Loucy (cell line): ENCODE results near the gene CCDC88A.
"Not testable (repeated sequence)": the region's sequence is repeated elsewhere in the genome, so short reads cannot be mapped to it uniquely, and the experiment has no call there.

Source experiments
- H2AFZ ChIP-seq: fragments of 200-600 bp; sonication (generic); 2 replicates; pipeline ENCODE4 v1.6.0; 2016; ENCODE audit warnings: antibody characterized with exemption, mild to moderate bottlenecking, low read length, moderate library complexity
- H3F3A ChIP-seq: fragments of 200-600 bp; 2 replicates; pipeline ENCODE4 v1.6.0; 2016; ENCODE audit warnings: antibody characterized with exemption, low read depth, mild to moderate bottlenecking
- H3K27me3 ChIP-seq: fragments of 200-600 bp; sonication (generic); 2 replicates; pipeline ENCODE4 v1.6.1; 2014; ENCODE audit warnings: low read length, mild to moderate bottlenecking; ENCODE audit not compliant: insufficient read depth, poor library complexity, severe bottlenecking
- H3K36me3 ChIP-seq: fragments of 200-600 bp; sonication (generic); 2 replicates; pipeline ENCODE4 v1.6.1; 2016; ENCODE audit warnings: low read length; ENCODE audit not compliant: insufficient read depth
- H3K4me1 ChIP-seq: fragments of 200-600 bp; sonication (generic); 2 replicates; pipeline ENCODE4 v1.5.1; 2014; ENCODE audit warnings: low read length, mild to moderate bottlenecking; ENCODE audit not compliant: insufficient read depth, poor library complexity, severe bottlenecking
- H3K4me2 ChIP-seq: fragments of 200-600 bp; sonication (generic); 2 replicates; pipeline ENCODE4 v1.6.0; 2014; ENCODE audit warnings: antibody characterized with exemption, low read length, low read depth, mild to moderate bottlenecking; ENCODE audit not compliant: poor library complexity, severe bottlenecking
- H3K4me3 ChIP-seq: fragments of 200-600 bp; sonication (generic); 2 replicates; pipeline ENCODE4 v1.5.1; 2014; ENCODE audit warnings: low read length, mild to moderate bottlenecking, mixed read lengths; ENCODE audit not compliant: poor library complexity, severe bottlenecking
- H3K79me2 ChIP-seq: fragments of 200-600 bp; sonication (generic); 2 replicates; pipeline ENCODE4 v1.6.1; 2014; ENCODE audit warnings: low read length; ENCODE audit not compliant: insufficient read depth
- H3K9ac ChIP-seq: fragments of 200-600 bp; sonication (generic); 2 replicates; pipeline ENCODE4 v1.6.0; 2014; ENCODE audit warnings: mild to moderate bottlenecking, low read depth, low read length, moderate library complexity; ENCODE audit not compliant: poor library complexity, severe bottlenecking
- H3K9me2 ChIP-seq: fragments of 200-600 bp; sonication (generic); replicated peaks from 2 replicates; pipeline ENCODE4 v1.6.1; 2016; ENCODE audit warnings: low read depth, low read length, mixed read lengths
- H3K9me3 ChIP-seq: fragments of 200-600 bp; sonication (generic); 2 replicates; pipeline ENCODE4 v1.6.1; 2014; ENCODE audit warnings: mild to moderate bottlenecking, antibody characterized with exemption, low read length, low read depth; ENCODE audit not compliant: insufficient read depth
- H4K20me1 ChIP-seq: fragments of 200-600 bp; sonication (generic); 2 replicates; pipeline ENCODE4 v1.6.0; 2014; ENCODE audit warnings: antibody characterized with exemption, low read length, mild to moderate bottlenecking; ENCODE audit not compliant: insufficient read depth, poor library complexity, severe bottlenecking
- CTCF ChIP-seq: fragments of 200-600 bp; sonication (generic); conservative IDR thresholded peaks from 2 replicates; pipeline ENCODE4 v1.5.1; 2014; ENCODE audit warnings: mild to moderate bottlenecking, antibody characterized with exemption, low read length
- EZH2phosphoT487 ChIP-seq: fragments of 200-600 bp; IDR thresholded peaks from 2 replicates; pipeline ENCODE4 v1.6.1; 2018; ENCODE audit warnings: antibody characterized with exemption, mild to moderate bottlenecking, moderate library complexity, borderline replicate concordance

Gene CCDC88A

GRCh38 chr2:55245411-55245810, 174.2 kb downstream of the CCDC88A start:
- H2AFZ ChIP-seq: no peak overlapping the region
- H3K79me2 ChIP-seq: no peaks in the 10 kb centered on the region
- TF ChIP-seq EZH2phosphoT487 (no peak), CTCF (no peak)
- no peak overlapping the region for H3K9ac ChIP-seq
- no peak overlapping the region for H3K4me3 ChIP-seq
- H3K27me3 ChIP-seq: no peaks in the 10 kb centered on the region
- H3K4me1 ChIP-seq: no peaks in the 10 kb centered on the region
- no peak overlapping the region for H3K4me2 ChIP-seq
- H3F3A ChIP-seq: no peaks in the 10 kb centered on the region
- H3K36me3 ChIP-seq: peaks cover 18% of the 10 kb centered on the region; the same call in 1 of the 2 replicates
- H3K9me3 ChIP-seq: no peaks in the 10 kb centered on the region
- no peaks in the 10 kb centered on the region for H3K9me2 ChIP-seq
- H4K20me1 ChIP-seq: no peaks in the 10 kb centered on the region

GRCh38 chr2:55242617-55243016, 177.0 kb downstream of the CCDC88A start:
- H3K4me1 ChIP-seq: no peaks in the 10 kb centered on the region
- H3K9me3 ChIP-seq: no peaks in the 10 kb centered on the region
- no peak overlapping the region for H3K4me3 ChIP-seq
- peaks cover 15% of the 10 kb centered on the region; the same call in 1 of the 2 replicates for H3K36me3 ChIP-seq
- H3K9ac ChIP-seq: no peak overlapping the region
- no peaks in the 10 kb centered on the region for H3K9me2 ChIP-seq
- H3K4me2 ChIP-seq: no peak overlapping the region
- H3K79me2 ChIP-seq: no peaks in the 10 kb centered on the region
- no peaks in the 10 kb centered on the region for H4K20me1 ChIP-seq
- no peak overlapping the region for H2AFZ ChIP-seq
- H3F3A ChIP-seq: no peaks in the 10 kb centered on the region
- TF ChIP-seq CTCF (no peak), EZH2phosphoT487 (no peak)
- no peaks in the 10 kb centered on the region for H3K27me3 ChIP-seq

GRCh38 chr2:55241582-55241981, 178.1 kb downstream of the CCDC88A start:
- H3F3A ChIP-seq, H3K27me3 ChIP-seq, H3K9ac ChIP-seq, H3K4me1 ChIP-seq, H3K9me3 ChIP-seq, H2AFZ ChIP-seq, H3K4me2 ChIP-seq, H3K4me3 ChIP-seq, H4K20me1 ChIP-seq, H3K9me2 ChIP-seq, H3K79me2 ChIP-seq: not testable (repeated sequence)
- peaks cover 16% of the 10 kb centered on the region; the same call in 1 of the 2 replicates for H3K36me3 ChIP-seq

- peaks cover 12% of the 10 kb centered on the region for H3K4me1 ChIP-seq
- H3K4me3 ChIP-seq: no peak overlapping the region
- no peak overlapping the region for H2AFZ ChIP-seq
- peaks cover 20% of the 10 kb centered on the region for H4K20me1 ChIP-seq
- H3K9ac ChIP-seq: no peak overlapping the region
- H3K79me2 ChIP-seq: peaks cover 16% of the 10 kb centered on the region
- no peaks in the 10 kb centered on the region for H3K9me2 ChIP-seq
- no peak overlapping the region for H3K4me2 ChIP-seq
- H3K9me3 ChIP-seq: no peaks in the 10 kb centered on the region
- H3K36me3 ChIP-seq: peaks cover 34% of the 10 kb centered on the region; the same call in 1 of the 2 replicates
- H3K27me3 ChIP-seq: no peaks in the 10 kb centered on the region
- peaks cover 8% of the 10 kb centered on the region; the same call in 1 of the 2 replicates for H3F3A ChIP-seq
- no peak for TF ChIP-seq EZH2phosphoT487
- TF ChIP-seq CTCF: no peak
These were observed 179.9 kb downstream of the CCDC88A start for GRCh38 chr2:55239656-55240222.
